K562 (cell line): ENCODE results near the gene KIAA1614. TPM values are rescaled to one million over a fixed set of nuclear protein-coding genes. Genes with fewer than 3 reads are reported as not detected.
A peak's percentile ranks its signal among the peaks of the same experiment; 100 is the strongest.

Experiments
- CTBP1 ChIP-seq: fragments of 450-650 bp; IDR thresholded peaks from 2 replicates; pipeline ENCODE4 v1.6.1; 2016; ENCODE audit warnings: borderline replicate concordance
- ETV6 ChIP-seq, 3 experiments: fragments of 150-350 bp in 1 of 3; sonication (generic) in 1 of 3; formaldehyde crosslinking in 1 of 3; IDR thresholded peaks; 2 replicates each; pipeline versions ENCODE4 v1.6.1 to v1.8.0; 2014 to 2022; ENCODE audit warnings: borderline replicate concordance in 2 of 3, low read depth in 2 of 3, antibody characterized with exemption in 1 of 3, low read length in 1 of 3, mild to moderate bottlenecking in 1 of 3, missing genetic modification reagents in 1 of 3
- HMBOX1 ChIP-seq: sonication (generic); IDR thresholded peaks from 2 replicates; pipeline ENCODE4 v1.6.1; 2016
- IRF2 ChIP-seq: sonication (generic); formaldehyde crosslinking; IDR thresholded peaks from 2 replicates; pipeline ENCODE4 v1.8.1; 2022; ENCODE audit warnings: mild to moderate bottlenecking, missing genetic modification reagents
- MIER1 ChIP-seq: fragments of 450-650 bp; IDR thresholded peaks from 2 replicates; pipeline ENCODE4 v1.6.1; 2016; ENCODE audit warnings: antibody characterized with exemption, mild to moderate bottlenecking, low read depth
- MXI1 ChIP-seq: IDR thresholded peaks from 2 replicates; pipeline ENCODE4 v1.6.1; 2011; ENCODE audit warnings: low read depth, mild to moderate bottlenecking, improper control_type of control experiment, low read length
- POLR3G ChIP-seq: IDR thresholded peaks from 2 replicates; pipeline ENCODE4 v1.6.1; 2011; ENCODE audit not compliant: insufficient read length, insufficient replicate concordance; ENCODE audit errors: extremely low read depth
- TFE3 ChIP-seq: fragments of 450-650 bp; formaldehyde crosslinking; IDR thresholded peaks from 2 replicates; pipeline ENCODE4 v1.4.0; 2020; ENCODE audit warnings: mild to moderate bottlenecking, mixed read lengths
- ZBTB17 ChIP-seq: fragments of 450-650 bp; formaldehyde crosslinking; IDR thresholded peaks from 2 replicates; pipeline ENCODE4 v1.4.0; 2020; ENCODE audit warnings: mild to moderate bottlenecking
- ZNF134 ChIP-seq: fragments of 250-450 bp; sonication (Bioruptor Pico); conservative IDR thresholded peaks from 2 replicates; pipeline ENCODE4 v1.4.0; 2020
- ZNF57 ChIP-seq: fragments of 450-650 bp; formaldehyde crosslinking; IDR thresholded peaks from 2 replicates; pipeline ENCODE4 v1.4.0; 2020; ENCODE audit warnings: mild to moderate bottlenecking, moderate library complexity
- polyA plus RNA-seq, 8 experiments: library from polyadenylated mRNA; depleted of rRNA in 4 of 8; stranded (reverse) in 5 of 8; unstranded in 3 of 8; fragments of >200 nt; fragmentation: Nextera tagmentation in 2 of 8; fragmentation: Illumina TruSeq in 1 of 8; extraction: Ambion mirVana in 2 of 8; extraction: Trizol in 1 of 8; gene quantifications; 2 replicates each; pipeline versions ENCODE4 v1.2.1 to v1.2.3, GENCODE V29; 2011 to 2014; ENCODE audit warnings: inconsistent platforms in 1 of 8, missing spikeins in 1 of 8
- total RNA-seq, 7 experiments: library from RNA; depleted of rRNA in 6 of 7; stranded (reverse); fragments of >200 nt in 6 of 7; fragmentation: Illumina TruSeq in 2 of 7; extraction: Trizol in 2 of 7; gene quantifications; 2 replicates each; pipeline versions ENCODE4 v1.2.1 to v1.2.3, GENCODE V29; 2011 to 2021; ENCODE audit warnings: low replicate concordance in 1 of 7
- TF ChIP-seq, protein P1 (sequence below): IDR thresholded peaks from 3 replicates; pipeline ENCODE4 v1.6.1; 2011; ENCODE audit warnings: borderline replicate concordance, mild to moderate bottlenecking, moderate library complexity; ENCODE audit not compliant: insufficient read length; ENCODE audit errors: extremely low read depth
- TF ChIP-seq, protein P2 (sequence below): sonication (generic); formaldehyde crosslinking; IDR thresholded peaks from 2 replicates; pipeline ENCODE4 v1.8.0; 2022; ENCODE audit warnings: mild to moderate bottlenecking, missing genetic modification reagents

Gene KIAA1614
- total and polyA plus RNA-seq, 9 of the 15 experiments (the other 6 are each of a cell fraction or from before 2014, with no cell fraction given) = 0.01 to 1.1 (median 0.15) TPM; not detected in 1

DNA sequence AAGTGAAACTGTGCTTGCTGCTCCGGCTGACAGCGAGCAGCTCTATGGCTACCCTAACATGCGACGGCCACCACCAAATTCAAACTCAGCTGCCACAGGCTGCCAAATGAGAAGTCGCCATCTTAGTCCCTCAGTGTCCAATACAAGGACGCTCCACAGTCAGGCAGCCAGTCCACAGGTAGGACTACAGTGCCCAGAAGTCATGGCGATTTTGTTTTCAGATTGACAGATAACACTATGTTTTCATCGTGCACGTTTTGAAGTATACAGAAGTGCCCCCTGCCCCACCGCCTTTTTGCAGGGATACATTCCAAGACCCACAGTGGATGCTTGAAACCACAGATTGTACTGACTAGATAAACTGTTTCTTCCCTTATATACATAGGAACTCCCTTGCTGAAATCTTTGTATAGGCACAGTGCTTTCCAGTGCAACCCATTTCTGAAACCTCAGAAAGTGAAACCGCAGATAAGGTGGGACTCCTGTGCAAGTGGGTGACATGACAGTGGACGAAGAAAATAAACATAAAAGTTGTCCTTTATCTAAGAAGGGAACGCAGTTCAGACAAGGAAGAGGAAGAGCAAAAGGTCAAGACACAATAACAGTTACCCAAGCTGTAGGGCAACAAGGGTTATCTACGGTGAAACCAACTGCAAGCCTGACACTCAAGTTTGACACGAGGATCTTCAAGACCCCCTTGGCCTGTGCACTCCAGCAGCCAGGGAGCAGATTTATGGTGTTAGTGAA, 57.8 kb downstream of the KIAA1614 start (continued):
- peak in 1 of 2 experiments; percentile 16; a peak in 1 of 4 replicates for TF ChIP-seq ETV6 (IDR thresholded peaks at IDR 0.05; ENCODE audit: borderline replicate concordance in 1 of 2, low read depth in 2 of 2, low read length in 1 of 2)
- no peak for TF ChIP-seq ETV6 (CRISPR knock-in tag; IDR thresholded peaks at IDR 0.05; ENCODE audit: borderline replicate concordance)
- TF ChIP-seq HMBOX1 = 0 out of 2 replicates have a peak, but pooled peaks have one; percentile 33
- no peak for TF ChIP-seq POLR3G
- TF ChIP-seq, protein P1, sequence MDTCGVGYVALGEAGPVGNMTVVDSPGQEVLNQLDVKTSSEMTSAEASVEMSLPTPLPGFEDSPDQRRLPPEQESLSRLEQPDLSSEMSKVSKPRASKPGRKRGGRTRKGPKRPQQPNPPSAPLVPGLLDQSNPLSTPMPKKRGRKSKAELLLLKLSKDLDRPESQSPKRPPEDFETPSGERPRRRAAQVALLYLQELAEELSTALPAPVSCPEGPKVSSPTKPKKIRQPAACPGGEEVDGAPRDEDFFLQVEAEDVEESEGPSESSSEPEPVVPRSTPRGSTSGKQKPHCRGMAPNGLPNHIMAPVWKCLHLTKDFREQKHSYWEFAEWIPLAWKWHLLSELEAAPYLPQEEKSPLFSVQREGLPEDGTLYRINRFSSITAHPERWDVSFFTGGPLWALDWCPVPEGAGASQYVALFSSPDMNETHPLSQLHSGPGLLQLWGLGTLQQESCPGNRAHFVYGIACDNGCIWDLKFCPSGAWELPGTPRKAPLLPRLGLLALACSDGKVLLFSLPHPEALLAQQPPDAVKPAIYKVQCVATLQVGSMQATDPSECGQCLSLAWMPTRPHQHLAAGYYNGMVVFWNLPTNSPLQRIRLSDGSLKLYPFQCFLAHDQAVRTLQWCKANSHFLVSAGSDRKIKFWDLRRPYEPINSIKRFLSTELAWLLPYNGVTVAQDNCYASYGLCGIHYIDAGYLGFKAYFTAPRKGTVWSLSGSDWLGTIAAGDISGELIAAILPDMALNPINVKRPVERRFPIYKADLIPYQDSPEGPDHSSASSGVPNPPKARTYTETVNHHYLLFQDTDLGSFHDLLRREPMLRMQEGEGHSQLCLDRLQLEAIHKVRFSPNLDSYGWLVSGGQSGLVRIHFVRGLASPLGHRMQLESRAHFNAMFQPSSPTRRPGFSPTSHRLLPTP = no peak
- no peak for TF ChIP-seq TFE3 (CRISPR knock-in tag)
- TF ChIP-seq MIER1 = no peak
- no peak for TF ChIP-seq ZBTB17 (CRISPR knock-in tag)
- no peak for TF ChIP-seq ZNF134 (CRISPR knock-in tag)
- TF ChIP-seq, protein P2, sequence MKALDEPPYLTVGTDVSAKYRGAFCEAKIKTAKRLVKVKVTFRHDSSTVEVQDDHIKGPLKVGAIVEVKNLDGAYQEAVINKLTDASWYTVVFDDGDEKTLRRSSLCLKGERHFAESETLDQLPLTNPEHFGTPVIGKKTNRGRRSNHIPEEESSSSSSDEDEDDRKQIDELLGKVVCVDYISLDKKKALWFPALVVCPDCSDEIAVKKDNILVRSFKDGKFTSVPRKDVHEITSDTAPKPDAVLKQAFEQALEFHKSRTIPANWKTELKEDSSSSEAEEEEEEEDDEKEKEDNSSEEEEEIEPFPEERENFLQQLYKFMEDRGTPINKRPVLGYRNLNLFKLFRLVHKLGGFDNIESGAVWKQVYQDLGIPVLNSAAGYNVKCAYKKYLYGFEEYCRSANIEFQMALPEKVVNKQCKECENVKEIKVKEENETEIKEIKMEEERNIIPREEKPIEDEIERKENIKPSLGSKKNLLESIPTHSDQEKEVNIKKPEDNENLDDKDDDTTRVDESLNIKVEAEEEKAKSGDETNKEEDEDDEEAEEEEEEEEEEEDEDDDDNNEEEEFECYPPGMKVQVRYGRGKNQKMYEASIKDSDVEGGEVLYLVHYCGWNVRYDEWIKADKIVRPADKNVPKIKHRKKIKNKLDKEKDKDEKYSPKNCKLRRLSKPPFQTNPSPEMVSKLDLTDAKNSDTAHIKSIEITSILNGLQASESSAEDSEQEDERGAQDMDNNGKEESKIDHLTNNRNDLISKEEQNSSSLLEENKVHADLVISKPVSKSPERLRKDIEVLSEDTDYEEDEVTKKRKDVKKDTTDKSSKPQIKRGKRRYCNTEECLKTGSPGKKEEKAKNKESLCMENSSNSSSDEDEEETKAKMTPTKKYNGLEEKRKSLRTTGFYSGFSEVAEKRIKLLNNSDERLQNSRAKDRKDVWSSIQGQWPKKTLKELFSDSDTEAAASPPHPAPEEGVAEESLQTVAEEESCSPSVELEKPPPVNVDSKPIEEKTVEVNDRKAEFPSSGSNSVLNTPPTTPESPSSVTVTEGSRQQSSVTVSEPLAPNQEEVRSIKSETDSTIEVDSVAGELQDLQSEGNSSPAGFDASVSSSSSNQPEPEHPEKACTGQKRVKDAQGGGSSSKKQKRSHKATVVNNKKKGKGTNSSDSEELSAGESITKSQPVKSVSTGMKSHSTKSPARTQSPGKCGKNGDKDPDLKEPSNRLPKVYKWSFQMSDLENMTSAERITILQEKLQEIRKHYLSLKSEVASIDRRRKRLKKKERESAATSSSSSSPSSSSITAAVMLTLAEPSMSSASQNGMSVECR (CRISPR knock-in tag) = no peak
- TF ChIP-seq CTBP1 = peak; percentile 85
- TF ChIP-seq IRF2 = no peak
- TF ChIP-seq MXI1 = no peak
- TF ChIP-seq ZNF57 (CRISPR knock-in tag) = no peak
